Occipital lobe (tissue), 2 donors: ENCODE results near the gene CFAP58. TPM values are rescaled to one million over a fixed set of nuclear protein-coding genes. Genes with fewer than 3 reads are reported as not detected.
A peak's percentile ranks its signal among the peaks of the same experiment; 100 is the strongest.

ENCODE experiments used
- DNase-seq: peaks from one replicate; lab custom pipeline; 2025; lab: John Stamatoyannopoulos, UW
- total RNA-seq: library from RNA; depleted of rRNA; stranded (reverse); fragments of >200 nt; gene quantifications from one replicate; pipeline ENCODE4 v1.2.3, GENCODE V29; 2014

The CFAP58 gene
- 0.62 TPM for total RNA-seq

- DNase-seq, result peak; percentile 79
Observed at GRCh38 chr10:104353325-104354048, at the start of gene CFAP58. TSS of gene CFAP58 (plus strand) at chr10:104353833. CDS start at chr10:104353898, 65 bp downstream.

- DNase-seq, result no peak
Observed at GRCh38 chr10:104304356-104304745, 49.3 kb upstream of the CFAP58 start.

GRCh38 chr10:104304927-104305326 is 48.7 kb upstream of the CFAP58 start:
- DNase-seq, result no peak

GRCh38 chr10:104306897-104307296 is 46.7 kb upstream of the CFAP58 start:
- no peak for DNase-seq

GRCh38 chr10:104307576-104308438 is 45.8 kb upstream of the CFAP58 start:
- DNase-seq, result no peak

GRCh38 chr10:104308439-104308903 is 45.2 kb upstream of the CFAP58 start:
- no peak for DNase-seq

- no peak for DNase-seq
Observed at GRCh38 chr10:104309980-104310978, 43.4 kb upstream of the CFAP58 start.

GRCh38 chr10:104311184-104311720 is 42.4 kb upstream of the CFAP58 start:
- DNase-seq, result no peak

- DNase-seq, result no peak
Observed at GRCh38 chr10:104314591-104315485, 38.8 kb upstream of the CFAP58 start.

GRCh38 chr10:104315486-104315921 is 38.1 kb upstream of the CFAP58 start:
- DNase-seq, result no peak

- DNase-seq, result no peak
Observed at GRCh38 chr10:104316321-104317099, 37.1 kb upstream of the CFAP58 start.

- no peak for DNase-seq
Observed at GRCh38 chr10:104317269-104317710, 36.3 kb upstream of the CFAP58 start.

GRCh38 chr10:104317726-104318299 is 35.8 kb upstream of the CFAP58 start:
- DNase-seq, result no peak

- DNase-seq, result no peak
Observed at GRCh38 chr10:104318326-104318725, 35.3 kb upstream of the CFAP58 start.

- no peak for DNase-seq
Observed at GRCh38 chr10:104318810-104319741, 34.6 kb upstream of the CFAP58 start.

- no peak for DNase-seq
Observed at GRCh38 chr10:104321226-104321625, 32.4 kb upstream of the CFAP58 start.

- no peak for DNase-seq
Observed at GRCh38 chr10:104321725-104322415, 31.8 kb upstream of the CFAP58 start.
